ENCODE results near the gene POU2F1. TPM values are rescaled to one million over a fixed set of nuclear protein-coding genes. Genes with fewer than 3 reads are reported as not detected.

Gene POU2F1
- total RNA-seq, 2 donors from 2014 or later = 6.2 to 13.5 TPM

DNA sequence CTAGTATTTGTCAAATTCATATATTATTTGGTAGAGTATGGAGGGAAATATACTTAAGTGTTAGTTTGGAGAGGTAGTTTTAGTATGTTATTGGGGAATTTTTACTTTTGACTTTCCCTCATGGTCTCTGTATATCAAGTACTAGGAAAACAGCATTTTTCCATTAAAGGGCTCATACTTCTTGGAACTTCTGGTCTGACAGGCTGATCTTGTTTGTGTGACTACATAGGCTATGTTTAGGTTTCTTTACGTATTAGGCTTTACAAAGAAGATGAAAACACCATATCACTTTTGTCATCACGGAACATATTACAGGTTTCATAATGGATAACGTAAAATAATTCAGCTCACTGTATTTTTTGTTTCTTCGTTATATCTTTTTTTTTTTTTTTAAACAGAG, 30.8 kb downstream of the POU2F1 start:
- TF ChIP-seq, protein P1, sequence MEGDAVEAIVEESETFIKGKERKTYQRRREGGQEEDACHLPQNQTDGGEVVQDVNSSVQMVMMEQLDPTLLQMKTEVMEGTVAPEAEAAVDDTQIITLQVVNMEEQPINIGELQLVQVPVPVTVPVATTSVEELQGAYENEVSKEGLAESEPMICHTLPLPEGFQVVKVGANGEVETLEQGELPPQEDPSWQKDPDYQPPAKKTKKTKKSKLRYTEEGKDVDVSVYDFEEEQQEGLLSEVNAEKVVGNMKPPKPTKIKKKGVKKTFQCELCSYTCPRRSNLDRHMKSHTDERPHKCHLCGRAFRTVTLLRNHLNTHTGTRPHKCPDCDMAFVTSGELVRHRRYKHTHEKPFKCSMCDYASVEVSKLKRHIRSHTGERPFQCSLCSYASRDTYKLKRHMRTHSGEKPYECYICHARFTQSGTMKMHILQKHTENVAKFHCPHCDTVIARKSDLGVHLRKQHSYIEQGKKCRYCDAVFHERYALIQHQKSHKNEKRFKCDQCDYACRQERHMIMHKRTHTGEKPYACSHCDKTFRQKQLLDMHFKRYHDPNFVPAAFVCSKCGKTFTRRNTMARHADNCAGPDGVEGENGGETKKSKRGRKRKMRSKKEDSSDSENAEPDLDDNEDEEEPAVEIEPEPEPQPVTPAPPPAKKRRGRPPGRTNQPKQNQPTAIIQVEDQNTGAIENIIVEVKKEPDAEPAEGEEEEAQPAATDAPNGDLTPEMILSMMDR (IDR thresholded peaks at IDR 0.05) = no peak
- no peak for TF ChIP-seq POLR2A (IDR thresholded peaks at IDR 0.05)
- Histone ChIP-seq H3K27ac (no peak overlapping the region), H3K4me3 (no peak overlapping the region), H3K9me3 (no peaks in the 10 kb centered on the region), H3K4me1 (peaks cover 9% of the 10 kb centered on the region), H3K36me3 (replicated peaks in 1 of 2; ENCODE audit: insufficient read depth in 1 of 2, low read depth in 2 of 2) (no peaks in the 10 kb centered on the region), H3K27me3 (no peaks in the 10 kb centered on the region)
- WGBS, 2 donors = 92 to 99% methylated on average over 4 of the region's 4 CpGs
- intact Hi-C loops (cut with DNase I) = no loop called here
- DNase-seq (no peak), ATAC-seq (no peak)

DNA sequence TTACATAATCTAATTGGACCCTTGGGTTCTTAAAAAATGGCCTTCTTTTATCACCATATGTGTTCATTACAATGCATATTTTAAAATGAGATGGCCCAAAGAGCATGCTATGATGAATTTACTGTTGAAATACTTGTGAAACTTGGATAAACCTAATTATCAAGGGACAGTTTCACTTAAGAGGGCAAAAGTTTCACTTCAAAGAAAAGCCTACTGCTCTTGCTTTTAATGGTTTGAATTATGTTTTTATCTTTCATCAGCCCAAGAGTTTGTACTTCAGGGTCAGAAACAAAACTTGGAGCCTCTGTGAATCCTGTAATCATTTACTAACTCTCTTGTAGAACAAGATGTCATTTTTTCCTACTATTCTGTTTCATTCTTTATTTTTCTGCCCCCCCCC, 32.3 kb downstream of the POU2F1 start:
- ATAC-seq (no peak), DNase-seq (no peak)
- no peak overlapping the region for H3K4me3 ChIP-seq
- H3K9me3 ChIP-seq = no peaks in the 10 kb centered on the region
- intact Hi-C loops (cut with DNase I) = no loop called here
- H3K27me3 ChIP-seq = no peaks in the 10 kb centered on the region
- H3K36me3 ChIP-seq (replicated peaks in 1 of 2; ENCODE audit: insufficient read depth in 1 of 2, low read depth in 2 of 2) = no peaks in the 10 kb centered on the region
- peaks cover 9% of the 10 kb centered on the region for H3K4me1 ChIP-seq
- H3K27ac ChIP-seq = no peak overlapping the region
- no peak for TF ChIP-seq POLR2A (IDR thresholded peaks at IDR 0.05)
- TF ChIP-seq, protein P1 (IDR thresholded peaks at IDR 0.05) = no peak

DNA sequence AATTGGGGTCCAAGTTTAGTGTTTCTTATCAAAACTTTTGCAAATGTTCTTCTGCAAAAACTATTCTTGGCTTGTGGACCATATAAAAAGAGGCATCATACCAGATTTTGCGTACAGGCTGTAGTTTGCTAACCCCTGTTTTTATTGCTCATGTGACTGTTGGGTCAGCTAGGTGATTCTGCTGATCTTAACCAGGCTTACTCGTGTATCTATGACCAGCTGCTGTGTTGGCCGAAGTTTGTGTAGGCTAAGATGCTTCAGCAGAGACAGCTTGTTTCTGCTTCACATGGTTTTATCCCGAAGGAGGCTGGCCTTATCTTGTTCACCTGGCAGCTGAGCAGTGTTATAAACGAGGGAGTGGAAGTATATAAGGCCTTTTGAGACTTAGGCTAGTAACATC, 38.2 kb downstream of the POU2F1 start:
- TF ChIP-seq POLR2A (IDR thresholded peaks at IDR 0.05) = no peak
- TF ChIP-seq, protein P1 (IDR thresholded peaks at IDR 0.05) = no peak
- H3K27me3 ChIP-seq = no peaks in the 10 kb centered on the region
- DNase-seq (no peak), ATAC-seq (no peak)
- intact Hi-C loops (cut with DNase I) = no loop called here
- no peak overlapping the region for H3K4me3 ChIP-seq
- peaks cover 6% of the 10 kb centered on the region for H3K4me1 ChIP-seq
- no peaks in the 10 kb centered on the region for H3K9me3 ChIP-seq
- H3K27ac ChIP-seq = no peak overlapping the region
- WGBS, 2 donors = 59 to 61% methylated on average over 5 of the region's 5 CpGs
- H3K36me3 ChIP-seq (replicated peaks in 1 of 2; ENCODE audit: insufficient read depth in 1 of 2, low read depth in 2 of 2) = no peaks in the 10 kb centered on the region

DNA sequence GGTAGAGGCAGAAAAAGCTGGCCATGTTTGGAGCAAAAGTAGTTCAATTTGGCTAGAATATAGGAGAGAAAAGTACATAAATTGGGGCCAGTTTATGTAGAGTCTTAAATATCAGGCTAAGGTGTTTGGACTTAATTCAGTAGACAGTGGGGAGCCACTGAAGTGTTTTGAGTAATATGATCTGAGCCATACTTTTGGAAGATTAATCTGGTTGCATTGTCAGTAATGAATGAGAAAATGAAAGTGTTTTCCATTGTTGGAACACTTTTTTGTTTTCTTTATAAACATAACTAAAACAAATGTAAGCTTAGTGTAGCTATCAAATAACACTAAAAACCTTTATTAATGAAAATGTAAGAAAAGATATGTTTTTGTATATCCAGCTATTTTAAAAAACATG, 42.1 kb downstream of the POU2F1 start:
- Histone ChIP-seq H3K4me1 (peaks cover 6% of the 10 kb centered on the region), H3K36me3 (replicated peaks in 1 of 2; ENCODE audit: insufficient read depth in 1 of 2, low read depth in 2 of 2) (no peaks in the 10 kb centered on the region), H3K27ac (no peak overlapping the region), H3K27me3 (no peaks in the 10 kb centered on the region), H3K9me3 (no peaks in the 10 kb centered on the region), H3K4me3 (no peak overlapping the region)
- DNase-seq (no peak), ATAC-seq (no peak)
- intact Hi-C loops (cut with DNase I) = loop anchor here (10.0 kb wide), 1 partner anchor 272 kb away; no protein-coding TSS in a partner anchor
- no peak for TF ChIP-seq POLR2A (IDR thresholded peaks at IDR 0.05)
- TF ChIP-seq, protein P1 (IDR thresholded peaks at IDR 0.05) = no peak

DNA sequence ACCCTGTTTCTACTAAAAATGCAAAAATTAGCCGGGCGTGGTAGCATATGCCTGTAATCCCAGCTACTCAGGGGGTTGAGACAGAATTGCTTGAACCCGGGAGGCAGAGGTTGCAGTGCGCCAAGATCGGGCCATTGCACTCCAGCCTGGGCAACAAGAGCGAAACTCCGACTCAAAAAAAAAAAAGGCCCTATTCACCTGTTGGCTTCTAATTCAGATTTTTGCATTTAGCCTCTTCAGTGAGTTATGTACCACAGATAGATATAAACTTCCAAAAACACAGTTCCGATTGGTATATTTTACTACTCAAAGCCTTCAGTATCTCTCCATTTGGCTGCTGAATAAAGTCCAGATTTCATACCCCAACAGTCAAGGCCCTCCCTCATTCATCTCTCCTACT, 42.7 kb downstream of the POU2F1 start:
- no peaks in the 10 kb centered on the region for H3K9me3 ChIP-seq
- peaks cover 2% of the 10 kb centered on the region for H3K4me1 ChIP-seq
- no peaks in the 10 kb centered on the region for H3K36me3 ChIP-seq (replicated peaks in 1 of 2; ENCODE audit: insufficient read depth in 1 of 2, low read depth in 2 of 2)
- no peak for ATAC-seq
- TF ChIP-seq, protein P1 (IDR thresholded peaks at IDR 0.05) = no peak
- TF ChIP-seq POLR2A (IDR thresholded peaks at IDR 0.05) = no peak
- no peak for DNase-seq
- WGBS, 2 donors = 94 to 99% methylated on average over 8 of the region's 8 CpGs
- no peak overlapping the region for H3K4me3 ChIP-seq
- H3K27me3 ChIP-seq = no peaks in the 10 kb centered on the region
- H3K27ac ChIP-seq = no peak overlapping the region
- intact Hi-C loops (cut with DNase I) = loop anchor here (10.0 kb wide), 1 partner anchor 271 kb away; no protein-coding TSS in a partner anchor

Data from body of pancreas (tissue), 4 donors.